ENCODE results near the gene UGT1A5. TPM values are rescaled to one million over a fixed set of nuclear protein-coding genes. Genes with fewer than 3 reads are reported as not detected.

Gene UGT1A5
- total and polyA plus RNA-seq, 2 of the 8 experiments (the other 6 are each of a cell fraction or from before 2014, with no cell fraction given) = not detected

DNA sequence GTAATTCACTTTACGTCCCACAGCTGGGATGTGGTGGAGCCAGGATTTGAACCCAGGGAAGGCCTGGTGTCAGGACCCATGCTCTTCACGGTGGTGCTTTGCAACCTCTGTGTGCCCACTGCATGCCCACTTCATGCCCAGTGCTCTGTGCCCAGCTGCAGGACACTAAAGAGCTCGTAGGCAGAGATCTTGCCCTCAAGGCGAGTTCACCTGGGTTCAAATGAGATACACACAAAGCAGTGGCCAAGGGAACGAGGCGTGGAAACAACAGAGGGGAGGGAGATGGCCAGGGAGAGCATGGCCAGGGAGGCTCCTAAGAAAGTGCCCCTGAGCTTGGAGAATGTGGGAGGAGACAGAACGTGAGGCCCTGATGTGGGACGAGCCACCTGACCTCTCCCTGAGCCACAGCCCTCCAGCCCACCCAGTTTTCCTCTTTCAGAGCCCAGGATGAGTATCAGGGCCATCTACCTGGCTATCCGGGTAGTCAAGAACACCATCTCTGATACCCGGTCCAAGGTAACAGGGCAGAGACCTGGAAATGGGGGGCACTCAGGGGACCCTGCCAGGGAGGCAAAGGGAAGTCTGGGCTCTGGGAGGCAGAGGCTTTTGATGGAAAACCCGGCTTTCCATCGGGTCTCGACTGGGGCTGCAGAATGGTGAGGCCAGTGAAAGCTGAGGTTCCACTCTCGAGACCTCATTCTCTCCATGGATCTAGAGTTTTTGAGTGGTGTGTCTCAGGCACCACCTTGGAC is 85.8 kb downstream of the UGT1A5 start (continued):
- TF ChIP-seq, protein P1, sequence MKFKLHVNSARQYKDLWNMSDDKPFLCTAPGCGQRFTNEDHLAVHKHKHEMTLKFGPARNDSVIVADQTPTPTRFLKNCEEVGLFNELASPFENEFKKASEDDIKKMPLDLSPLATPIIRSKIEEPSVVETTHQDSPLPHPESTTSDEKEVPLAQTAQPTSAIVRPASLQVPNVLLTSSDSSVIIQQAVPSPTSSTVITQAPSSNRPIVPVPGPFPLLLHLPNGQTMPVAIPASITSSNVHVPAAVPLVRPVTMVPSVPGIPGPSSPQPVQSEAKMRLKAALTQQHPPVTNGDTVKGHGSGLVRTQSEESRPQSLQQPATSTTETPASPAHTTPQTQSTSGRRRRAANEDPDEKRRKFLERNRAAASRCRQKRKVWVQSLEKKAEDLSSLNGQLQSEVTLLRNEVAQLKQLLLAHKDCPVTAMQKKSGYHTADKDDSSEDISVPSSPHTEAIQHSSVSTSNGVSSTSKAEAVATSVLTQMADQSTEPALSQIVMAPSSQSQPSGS (IDR thresholded peaks at IDR 0.05; ENCODE audit: low read length) = no peak
- no peak for TF ChIP-seq RAD21 (IDR thresholded peaks at IDR 0.05 in 1 of 2, conservative IDR thresholded peaks at IDR 0.05 in 1 of 2; ENCODE audit: low read depth in 2 of 2, low read length in 2 of 2)
- TF ChIP-seq POLR2AphosphoS5 (IDR thresholded peaks at IDR 0.05; ENCODE audit: low read depth, low read length) = no peak
- no peak for TF ChIP-seq POLR2A (IDR thresholded peaks at IDR 0.05; ENCODE audit: control extremely low read depth in 1 of 2, low read depth in 2 of 2, low read length in 2 of 2)
- no peak for TF ChIP-seq HDAC6 (IDR thresholded peaks at IDR 0.05; ENCODE audit: low read depth, low read length)
- TF ChIP-seq RBBP5 (IDR thresholded peaks at IDR 0.05; ENCODE audit: borderline replicate concordance, low read depth, low read length) = no peak
- no peak for TF ChIP-seq RNF2 (IDR thresholded peaks at IDR 0.05; ENCODE audit: borderline replicate concordance, low read depth, low read length, missing control alignments, poor library complexity, severe bottlenecking)
- TF ChIP-seq, protein P2, sequence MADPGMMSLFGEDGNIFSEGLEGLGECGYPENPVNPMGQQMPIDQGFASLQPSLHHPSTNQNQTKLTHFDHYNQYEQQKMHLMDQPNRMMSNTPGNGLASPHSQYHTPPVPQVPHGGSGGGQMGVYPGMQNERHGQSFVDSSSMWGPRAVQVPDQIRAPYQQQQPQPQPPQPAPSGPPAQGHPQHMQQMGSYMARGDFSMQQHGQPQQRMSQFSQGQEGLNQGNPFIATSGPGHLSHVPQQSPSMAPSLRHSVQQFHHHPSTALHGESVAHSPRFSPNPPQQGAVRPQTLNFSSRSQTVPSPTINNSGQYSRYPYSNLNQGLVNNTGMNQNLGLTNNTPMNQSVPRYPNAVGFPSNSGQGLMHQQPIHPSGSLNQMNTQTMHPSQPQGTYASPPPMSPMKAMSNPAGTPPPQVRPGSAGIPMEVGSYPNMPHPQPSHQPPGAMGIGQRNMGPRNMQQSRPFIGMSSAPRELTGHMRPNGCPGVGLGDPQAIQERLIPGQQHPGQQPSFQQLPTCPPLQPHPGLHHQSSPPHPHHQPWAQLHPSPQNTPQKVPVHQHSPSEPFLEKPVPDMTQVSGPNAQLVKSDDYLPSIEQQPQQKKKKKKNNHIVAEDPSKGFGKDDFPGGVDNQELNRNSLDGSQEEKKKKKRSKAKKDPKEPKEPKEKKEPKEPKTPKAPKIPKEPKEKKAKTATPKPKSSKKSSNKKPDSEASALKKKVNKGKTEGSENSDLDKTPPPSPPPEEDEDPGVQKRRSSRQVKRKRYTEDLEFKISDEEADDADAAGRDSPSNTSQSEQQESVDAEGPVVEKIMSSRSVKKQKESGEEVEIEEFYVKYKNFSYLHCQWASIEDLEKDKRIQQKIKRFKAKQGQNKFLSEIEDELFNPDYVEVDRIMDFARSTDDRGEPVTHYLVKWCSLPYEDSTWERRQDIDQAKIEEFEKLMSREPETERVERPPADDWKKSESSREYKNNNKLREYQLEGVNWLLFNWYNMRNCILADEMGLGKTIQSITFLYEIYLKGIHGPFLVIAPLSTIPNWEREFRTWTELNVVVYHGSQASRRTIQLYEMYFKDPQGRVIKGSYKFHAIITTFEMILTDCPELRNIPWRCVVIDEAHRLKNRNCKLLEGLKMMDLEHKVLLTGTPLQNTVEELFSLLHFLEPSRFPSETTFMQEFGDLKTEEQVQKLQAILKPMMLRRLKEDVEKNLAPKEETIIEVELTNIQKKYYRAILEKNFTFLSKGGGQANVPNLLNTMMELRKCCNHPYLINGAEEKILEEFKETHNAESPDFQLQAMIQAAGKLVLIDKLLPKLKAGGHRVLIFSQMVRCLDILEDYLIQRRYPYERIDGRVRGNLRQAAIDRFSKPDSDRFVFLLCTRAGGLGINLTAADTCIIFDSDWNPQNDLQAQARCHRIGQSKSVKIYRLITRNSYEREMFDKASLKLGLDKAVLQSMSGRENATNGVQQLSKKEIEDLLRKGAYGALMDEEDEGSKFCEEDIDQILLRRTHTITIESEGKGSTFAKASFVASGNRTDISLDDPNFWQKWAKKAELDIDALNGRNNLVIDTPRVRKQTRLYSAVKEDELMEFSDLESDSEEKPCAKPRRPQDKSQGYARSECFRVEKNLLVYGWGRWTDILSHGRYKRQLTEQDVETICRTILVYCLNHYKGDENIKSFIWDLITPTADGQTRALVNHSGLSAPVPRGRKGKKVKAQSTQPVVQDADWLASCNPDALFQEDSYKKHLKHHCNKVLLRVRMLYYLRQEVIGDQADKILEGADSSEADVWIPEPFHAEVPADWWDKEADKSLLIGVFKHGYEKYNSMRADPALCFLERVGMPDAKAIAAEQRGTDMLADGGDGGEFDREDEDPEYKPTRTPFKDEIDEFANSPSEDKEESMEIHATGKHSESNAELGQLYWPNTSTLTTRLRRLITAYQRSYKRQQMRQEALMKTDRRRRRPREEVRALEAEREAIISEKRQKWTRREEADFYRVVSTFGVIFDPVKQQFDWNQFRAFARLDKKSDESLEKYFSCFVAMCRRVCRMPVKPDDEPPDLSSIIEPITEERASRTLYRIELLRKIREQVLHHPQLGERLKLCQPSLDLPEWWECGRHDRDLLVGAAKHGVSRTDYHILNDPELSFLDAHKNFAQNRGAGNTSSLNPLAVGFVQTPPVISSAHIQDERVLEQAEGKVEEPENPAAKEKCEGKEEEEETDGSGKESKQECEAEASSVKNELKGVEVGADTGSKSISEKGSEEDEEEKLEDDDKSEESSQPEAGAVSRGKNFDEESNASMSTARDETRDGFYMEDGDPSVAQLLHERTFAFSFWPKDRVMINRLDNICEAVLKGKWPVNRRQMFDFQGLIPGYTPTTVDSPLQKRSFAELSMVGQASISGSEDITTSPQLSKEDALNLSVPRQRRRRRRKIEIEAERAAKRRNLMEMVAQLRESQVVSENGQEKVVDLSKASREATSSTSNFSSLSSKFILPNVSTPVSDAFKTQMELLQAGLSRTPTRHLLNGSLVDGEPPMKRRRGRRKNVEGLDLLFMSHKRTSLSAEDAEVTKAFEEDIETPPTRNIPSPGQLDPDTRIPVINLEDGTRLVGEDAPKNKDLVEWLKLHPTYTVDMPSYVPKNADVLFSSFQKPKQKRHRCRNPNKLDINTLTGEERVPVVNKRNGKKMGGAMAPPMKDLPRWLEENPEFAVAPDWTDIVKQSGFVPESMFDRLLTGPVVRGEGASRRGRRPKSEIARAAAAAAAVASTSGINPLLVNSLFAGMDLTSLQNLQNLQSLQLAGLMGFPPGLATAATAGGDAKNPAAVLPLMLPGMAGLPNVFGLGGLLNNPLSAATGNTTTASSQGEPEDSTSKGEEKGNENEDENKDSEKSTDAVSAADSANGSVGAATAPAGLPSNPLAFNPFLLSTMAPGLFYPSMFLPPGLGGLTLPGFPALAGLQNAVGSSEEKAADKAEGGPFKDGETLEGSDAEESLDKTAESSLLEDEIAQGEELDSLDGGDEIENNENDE (IDR thresholded peaks at IDR 0.05; ENCODE audit: insufficient replicate concordance, low read length) = no peak

All from H1 (cell line).